ENCODE results near the gene SLX1A.
"Not testable (repeated sequence)": the region's sequence is repeated elsewhere in the genome, so short reads cannot be mapped to it uniquely, and the experiment has no call there.

DNA sequence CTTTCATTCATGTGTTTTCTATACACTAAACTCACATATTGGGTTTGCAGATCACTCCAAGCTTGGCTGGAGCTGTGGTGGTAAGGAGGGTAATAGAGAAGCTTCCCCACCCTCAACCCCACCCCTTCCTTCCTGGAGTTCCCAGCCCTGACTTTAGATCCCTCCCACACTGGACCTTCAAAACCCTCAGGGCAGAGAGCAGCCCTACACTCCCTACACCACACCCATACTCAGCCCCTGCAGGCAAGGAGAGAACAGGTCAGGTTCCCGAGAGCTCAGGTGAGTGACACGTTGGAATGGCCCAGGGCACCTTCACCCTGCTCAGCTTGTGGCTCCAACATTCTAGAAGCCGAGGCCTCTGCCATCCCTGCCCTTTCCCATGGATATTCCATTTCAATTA, 5.4 kb downstream of the SLX1A start, which contains the start of gene SULT1A3:
- TF ChIP-seq, protein P1, sequence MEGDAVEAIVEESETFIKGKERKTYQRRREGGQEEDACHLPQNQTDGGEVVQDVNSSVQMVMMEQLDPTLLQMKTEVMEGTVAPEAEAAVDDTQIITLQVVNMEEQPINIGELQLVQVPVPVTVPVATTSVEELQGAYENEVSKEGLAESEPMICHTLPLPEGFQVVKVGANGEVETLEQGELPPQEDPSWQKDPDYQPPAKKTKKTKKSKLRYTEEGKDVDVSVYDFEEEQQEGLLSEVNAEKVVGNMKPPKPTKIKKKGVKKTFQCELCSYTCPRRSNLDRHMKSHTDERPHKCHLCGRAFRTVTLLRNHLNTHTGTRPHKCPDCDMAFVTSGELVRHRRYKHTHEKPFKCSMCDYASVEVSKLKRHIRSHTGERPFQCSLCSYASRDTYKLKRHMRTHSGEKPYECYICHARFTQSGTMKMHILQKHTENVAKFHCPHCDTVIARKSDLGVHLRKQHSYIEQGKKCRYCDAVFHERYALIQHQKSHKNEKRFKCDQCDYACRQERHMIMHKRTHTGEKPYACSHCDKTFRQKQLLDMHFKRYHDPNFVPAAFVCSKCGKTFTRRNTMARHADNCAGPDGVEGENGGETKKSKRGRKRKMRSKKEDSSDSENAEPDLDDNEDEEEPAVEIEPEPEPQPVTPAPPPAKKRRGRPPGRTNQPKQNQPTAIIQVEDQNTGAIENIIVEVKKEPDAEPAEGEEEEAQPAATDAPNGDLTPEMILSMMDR (IDR thresholded peaks at IDR 0.05), result not testable (repeated sequence)
- not testable (repeated sequence) for TF ChIP-seq EZH2 (IDR thresholded peaks at IDR 0.05; ENCODE audit: borderline replicate concordance, insufficient read depth, low read depth, low read length, poor library complexity, severe bottlenecking)
